Fibroblast of pulmonary artery (primary cell): ENCODE measurements around the gene SCAND1.

Source experiments
- DNase-seq: peaks from one replicate; pipeline ENCODE4 v3.0.0-alpha.2; 2010; ENCODE audit warnings: low read depth
- H3K4me3 ChIP-seq: replicated peaks from 2 replicates; pipeline ENCODE4 v1.5.1; 2011; ENCODE audit warnings: low read depth, mild to moderate bottlenecking, control low read depth, low read length, moderate library complexity
- TF ChIP-seq, protein P1 (sequence below): IDR thresholded peaks from 2 replicates; pipeline ENCODE4 v1.5.1; 2011; ENCODE audit warnings: mild to moderate bottlenecking, control low read depth, low read length, inconsistent platforms; ENCODE audit errors: missing control alignments

SCAND1 gene

GRCh38 chr20:35947907-35948306 is 6.4 kb downstream of the SCAND1 start:
- no peak for DNase-seq
- TF ChIP-seq, protein P1, sequence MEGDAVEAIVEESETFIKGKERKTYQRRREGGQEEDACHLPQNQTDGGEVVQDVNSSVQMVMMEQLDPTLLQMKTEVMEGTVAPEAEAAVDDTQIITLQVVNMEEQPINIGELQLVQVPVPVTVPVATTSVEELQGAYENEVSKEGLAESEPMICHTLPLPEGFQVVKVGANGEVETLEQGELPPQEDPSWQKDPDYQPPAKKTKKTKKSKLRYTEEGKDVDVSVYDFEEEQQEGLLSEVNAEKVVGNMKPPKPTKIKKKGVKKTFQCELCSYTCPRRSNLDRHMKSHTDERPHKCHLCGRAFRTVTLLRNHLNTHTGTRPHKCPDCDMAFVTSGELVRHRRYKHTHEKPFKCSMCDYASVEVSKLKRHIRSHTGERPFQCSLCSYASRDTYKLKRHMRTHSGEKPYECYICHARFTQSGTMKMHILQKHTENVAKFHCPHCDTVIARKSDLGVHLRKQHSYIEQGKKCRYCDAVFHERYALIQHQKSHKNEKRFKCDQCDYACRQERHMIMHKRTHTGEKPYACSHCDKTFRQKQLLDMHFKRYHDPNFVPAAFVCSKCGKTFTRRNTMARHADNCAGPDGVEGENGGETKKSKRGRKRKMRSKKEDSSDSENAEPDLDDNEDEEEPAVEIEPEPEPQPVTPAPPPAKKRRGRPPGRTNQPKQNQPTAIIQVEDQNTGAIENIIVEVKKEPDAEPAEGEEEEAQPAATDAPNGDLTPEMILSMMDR, result no peak
- no peak overlapping the region for H3K4me3 ChIP-seq

GRCh38 chr20:35947489-35947888 is 6.8 kb downstream of the SCAND1 start:
- DNase-seq, result peak; percentile 28
- no peak overlapping the region for H3K4me3 ChIP-seq
- TF ChIP-seq, protein P1, result peak; percentile 39

DNA sequence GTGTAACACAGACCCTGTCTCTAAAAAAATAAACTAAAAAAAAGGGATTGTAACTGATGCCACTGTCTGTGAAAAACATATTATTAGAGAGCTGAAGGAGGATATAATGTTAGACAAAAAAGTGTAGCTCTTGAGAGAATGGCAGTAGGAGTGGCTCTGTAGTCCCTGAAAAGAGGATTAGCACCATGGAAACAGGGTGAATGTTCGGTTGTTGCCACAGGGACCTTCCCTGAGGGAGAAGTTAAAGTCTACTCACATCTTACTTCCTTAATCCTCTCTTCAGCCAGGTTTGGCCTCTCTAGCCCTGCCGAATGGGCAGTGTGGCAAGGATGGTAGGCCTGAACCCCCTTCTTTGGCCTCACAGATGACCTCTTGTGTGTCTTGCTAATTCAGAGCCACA is 12.1 kb downstream of the SCAND1 start:
- DNase-seq, result no peak
- H3K4me3 ChIP-seq, result no peak overlapping the region
- TF ChIP-seq, protein P1, result no peak

DNA sequence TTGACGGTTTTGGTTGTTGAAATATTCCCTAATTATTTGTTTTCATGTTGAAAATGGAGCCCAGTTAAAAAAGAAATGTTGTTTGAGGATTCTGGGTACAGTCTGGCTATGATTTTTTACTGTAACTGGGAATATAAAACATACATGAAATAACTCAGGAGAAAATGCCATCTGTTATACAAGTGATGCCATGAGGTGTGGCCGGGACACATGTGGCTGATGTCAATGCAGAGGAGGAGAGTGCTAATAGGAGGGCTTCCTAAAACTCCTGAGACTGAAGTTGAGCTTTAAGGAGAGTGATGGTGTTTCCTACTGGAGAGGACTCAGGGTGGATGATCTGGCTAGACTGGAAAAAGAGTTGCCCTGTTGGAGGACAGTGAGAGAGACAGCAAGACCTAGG is 12.7 kb downstream of the SCAND1 start:
- H3K4me3 ChIP-seq, result no peak overlapping the region
- DNase-seq, result no peak
- TF ChIP-seq, protein P1, result no peak

DNA sequence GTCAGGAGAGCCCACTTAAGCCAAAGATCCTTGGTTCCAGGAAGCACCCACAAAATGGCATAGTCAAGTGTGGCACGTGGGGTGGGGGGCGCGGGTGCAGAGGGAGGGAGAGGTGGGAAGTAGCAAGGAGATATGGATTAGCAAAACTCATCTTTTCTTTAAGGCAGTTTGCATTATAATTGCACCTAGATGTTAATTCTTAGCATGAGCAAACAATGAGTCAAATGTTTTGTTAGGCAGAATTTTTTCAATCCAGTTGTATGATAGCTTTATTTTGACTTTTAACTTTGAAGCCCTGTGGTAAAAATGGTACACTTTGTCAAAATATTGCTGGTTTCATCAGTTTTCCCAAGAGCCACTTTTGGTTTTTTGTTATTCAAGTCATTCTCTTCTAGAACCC is 15.0 kb downstream of the SCAND1 start:
- TF ChIP-seq, protein P1, result no peak
- H3K4me3 ChIP-seq, result no peak overlapping the region
- no peak for DNase-seq

- no peak overlapping the region for H3K4me3 ChIP-seq
- DNase-seq, result no peak
- TF ChIP-seq, protein P1, result no peak
Measured at GRCh38 chr20:35934050-35934449, 20.3 kb downstream of the SCAND1 start.

DNA sequence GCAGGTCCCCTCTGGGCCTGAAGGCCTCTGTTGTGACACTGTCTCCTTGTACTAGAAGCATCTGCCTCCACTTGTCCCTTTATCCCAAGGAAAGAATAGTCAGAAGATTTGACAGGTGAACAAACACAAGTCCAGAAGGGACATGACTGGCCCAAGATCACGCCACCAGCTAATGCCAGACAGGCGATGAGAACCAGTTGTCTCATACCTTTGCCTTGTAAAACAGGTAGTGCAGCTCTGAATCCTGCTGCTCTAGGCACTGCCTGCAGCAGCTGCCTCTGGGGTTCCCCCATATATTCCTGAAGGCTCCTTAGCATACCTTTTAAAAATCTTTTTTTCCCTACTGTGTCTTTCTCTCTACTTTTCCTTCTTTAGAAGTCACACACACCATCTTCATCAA is 25.0 kb downstream of the SCAND1 start:
- no peak for DNase-seq
- TF ChIP-seq, protein P1, result no peak
- no peak overlapping the region for H3K4me3 ChIP-seq
